ENCODE results near the gene TUBA4B.
"Not testable (repeated sequence)": the region's sequence is repeated elsewhere in the genome, so short reads cannot be mapped to it uniquely, and the experiment has no call there.

The TUBA4B gene

GRCh38 chr2:219278655-219279150 is 25.7 kb downstream of the TUBA4B start:
- no peak for DNase-seq

DNA sequence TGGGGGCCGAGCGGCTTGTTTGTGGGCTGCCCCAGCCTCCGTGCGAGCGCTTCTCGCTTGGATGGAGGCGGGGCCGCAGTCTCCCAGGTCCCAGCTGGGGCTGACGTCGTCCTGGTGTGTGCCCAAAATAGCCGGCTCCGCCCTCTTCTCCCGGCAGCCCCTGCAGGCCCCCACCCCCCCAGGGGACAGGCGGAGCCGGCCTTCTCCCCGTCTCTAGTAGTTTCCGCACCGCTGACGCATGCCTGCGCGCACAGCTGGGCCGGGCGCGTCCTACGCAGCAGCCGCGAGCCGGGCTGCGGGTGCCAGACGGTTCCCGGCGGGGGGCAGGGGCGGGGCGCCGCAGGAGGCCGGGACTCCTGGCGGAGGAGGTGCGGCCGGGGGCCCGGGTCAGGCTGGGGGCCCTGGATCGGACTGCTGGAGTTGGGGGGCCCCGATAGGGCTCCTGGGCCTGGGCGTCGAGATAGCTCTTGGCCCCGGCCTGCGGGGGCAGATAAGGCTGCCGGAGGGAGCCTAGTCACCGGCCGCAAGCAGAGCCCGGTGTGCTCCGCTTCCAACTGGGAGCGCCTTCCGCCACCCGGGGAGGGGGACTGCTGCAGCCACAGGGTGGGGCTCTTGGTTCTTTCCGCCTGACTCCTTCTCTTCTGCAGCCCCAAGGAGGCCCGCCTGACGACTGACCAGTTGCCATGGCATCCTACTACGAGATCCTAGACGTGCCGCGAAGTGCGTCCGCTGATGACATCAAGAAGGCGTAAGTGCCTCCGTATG is 26.3 kb downstream of the TUBA4B start, which contains the start of gene DNAJB2:
TSS of gene DNAJB2 (plus strand) at position 216 of the 765 bp plus-strand sequence. CDS start at position 684, 468 bp downstream.
- peak; percentile 100 for DNase-seq

GRCh38 chr2:219279916-219280516 is 27.0 kb downstream of the TUBA4B start:
- DNase-seq, result no peak

- no peak for DNase-seq
Observed at GRCh38 chr2:219280651-219281050, 27.6 kb downstream of the TUBA4B start.

DNA sequence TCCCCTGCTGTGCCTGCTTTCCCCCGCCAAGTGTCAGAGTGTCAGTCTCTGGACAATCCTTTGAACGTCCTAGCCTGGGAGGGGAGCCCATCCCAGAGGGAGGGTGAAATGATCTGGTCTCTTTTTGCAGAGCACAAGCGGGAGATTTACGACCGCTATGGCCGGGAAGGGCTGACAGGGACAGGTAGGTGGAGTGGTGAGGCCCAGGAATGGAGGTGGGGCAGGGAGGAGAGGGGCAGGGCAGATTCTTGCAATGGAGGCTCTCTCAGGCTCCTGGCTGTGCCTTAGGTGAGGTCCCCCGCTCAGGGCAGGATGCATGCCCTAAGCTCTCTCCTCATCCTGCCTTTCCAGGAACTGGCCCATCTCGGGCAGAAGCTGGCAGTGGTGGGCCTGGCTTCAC is 28.5 kb downstream of the TUBA4B start:
- DNase-seq, result no peak

DNA sequence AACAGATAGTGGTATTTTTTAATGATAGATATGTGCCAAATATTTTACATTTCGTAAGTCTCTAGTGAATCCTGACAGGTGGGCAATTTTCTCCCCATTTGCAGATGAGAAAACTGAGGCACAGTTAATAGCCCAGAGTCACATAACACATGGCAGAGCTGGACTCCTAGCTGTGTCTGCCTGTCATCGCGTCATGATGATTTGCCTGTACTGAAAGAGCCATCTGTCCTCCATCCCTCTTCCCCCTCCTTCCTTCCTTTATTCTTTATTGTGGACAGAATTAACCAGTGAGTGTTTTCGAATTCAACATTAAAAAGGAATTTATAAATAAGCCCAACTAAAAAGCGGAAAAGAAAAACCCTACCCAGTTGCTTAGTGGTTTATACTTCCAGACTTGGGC is 29.3 kb downstream of the TUBA4B start:
- DNase-seq, result no peak

DNA sequence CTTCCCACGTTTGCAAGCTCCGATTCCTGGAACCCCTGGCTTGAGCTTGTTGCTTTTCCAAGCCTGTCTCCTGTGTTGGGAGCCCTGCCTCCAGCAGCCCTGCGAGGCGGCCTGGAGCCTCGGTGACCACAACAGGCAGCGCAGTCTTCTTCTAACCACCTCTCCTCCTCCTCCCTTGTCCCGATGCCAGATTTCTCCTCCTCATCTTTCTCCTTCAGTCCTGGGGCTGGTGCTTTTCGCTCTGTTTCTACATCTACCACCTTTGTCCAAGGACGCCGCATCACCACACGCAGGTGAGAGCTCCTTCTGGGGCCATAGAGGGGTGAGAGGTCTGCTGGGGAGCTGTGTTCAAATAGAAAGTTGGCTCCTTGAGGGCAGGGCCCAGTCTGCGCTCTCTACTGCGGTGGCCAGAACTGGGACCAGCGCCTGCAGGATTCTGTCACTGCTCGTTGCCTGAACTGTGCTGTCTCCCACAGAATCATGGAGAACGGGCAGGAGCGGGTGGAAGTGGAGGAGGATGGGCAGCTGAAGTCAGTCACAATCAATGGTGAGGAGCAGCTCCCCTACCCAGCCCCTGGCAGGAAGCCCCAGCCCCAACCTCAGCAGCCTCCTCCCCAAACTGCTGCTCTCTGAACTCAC is 30.0 kb downstream of the TUBA4B start:
- no peak for DNase-seq

DNA sequence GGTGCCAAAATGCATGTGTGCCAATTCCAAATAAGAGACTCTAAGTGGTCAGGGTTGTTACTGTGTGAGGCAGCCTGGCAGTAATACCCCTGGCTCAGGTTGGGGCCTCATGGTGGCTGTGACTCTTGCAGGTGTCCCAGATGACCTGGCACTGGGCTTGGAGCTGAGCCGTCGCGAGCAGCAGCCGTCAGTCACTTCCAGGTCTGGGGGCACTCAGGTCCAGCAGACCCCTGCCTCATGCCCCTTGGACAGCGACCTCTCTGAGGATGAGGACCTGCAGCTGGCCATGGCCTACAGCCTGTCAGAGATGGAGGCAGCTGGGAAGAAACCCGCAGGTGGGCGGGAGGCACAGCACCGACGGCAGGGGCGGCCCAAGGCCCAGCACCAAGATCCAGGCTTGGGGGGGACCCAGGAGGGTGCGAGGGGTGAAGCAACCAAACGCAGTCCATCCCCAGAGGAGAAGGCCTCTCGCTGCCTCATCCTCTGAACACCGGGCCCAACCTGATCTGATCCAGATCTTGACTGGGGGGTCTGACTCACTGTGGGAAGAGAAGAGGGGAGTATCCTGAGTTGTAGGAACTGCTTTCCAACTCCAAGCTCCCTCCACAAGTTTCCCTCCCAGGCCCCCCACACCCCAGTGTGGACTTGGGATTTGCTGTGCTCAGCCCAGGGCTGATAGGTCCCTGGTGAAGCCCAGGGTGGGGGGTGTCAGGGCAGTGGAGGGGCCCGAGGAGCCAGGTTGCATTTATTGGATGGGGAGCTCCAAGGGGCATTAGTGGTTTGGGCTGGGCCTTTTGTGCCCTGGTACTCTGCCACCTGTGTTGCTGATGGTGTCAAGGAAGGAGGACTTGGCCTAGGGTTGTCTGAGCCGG is 31.7 kb downstream of the TUBA4B start:
- DNase-seq, result no peak

- DNase-seq, result no peak
Observed at GRCh38 chr2:219285373-219285735, 32.3 kb downstream of the TUBA4B start.

DNA sequence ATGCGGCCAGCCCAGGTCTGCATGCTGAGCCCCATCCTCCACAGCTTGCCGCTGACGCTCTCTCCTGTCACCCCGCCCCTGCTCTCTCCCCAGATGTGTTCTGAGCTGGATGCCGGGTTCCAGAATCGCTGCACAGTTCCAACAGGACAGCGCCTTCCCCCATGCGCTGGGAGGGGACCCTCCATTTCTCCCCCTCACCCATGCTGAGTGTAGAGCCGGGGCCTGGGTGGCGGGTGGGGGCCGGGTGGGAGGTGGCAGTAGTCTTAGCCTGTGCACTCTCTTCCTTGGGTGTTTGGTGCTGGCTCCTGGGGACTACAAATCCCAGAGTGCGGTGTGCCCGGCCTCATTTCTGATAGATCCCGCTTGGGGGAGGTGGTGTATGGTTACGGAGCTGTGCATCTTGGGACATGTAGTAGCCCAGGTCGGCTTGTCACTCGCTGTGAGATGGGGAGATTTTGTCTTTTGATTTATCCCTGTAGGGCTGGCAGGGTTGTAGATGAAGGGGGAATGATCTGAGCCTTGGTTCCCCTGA is 32.9 kb downstream of the TUBA4B start:
- DNase-seq, result peak; percentile 71

- no peak for DNase-seq
Observed at GRCh38 chr2:219286436-219287115, 33.5 kb downstream of the TUBA4B start.

DNA sequence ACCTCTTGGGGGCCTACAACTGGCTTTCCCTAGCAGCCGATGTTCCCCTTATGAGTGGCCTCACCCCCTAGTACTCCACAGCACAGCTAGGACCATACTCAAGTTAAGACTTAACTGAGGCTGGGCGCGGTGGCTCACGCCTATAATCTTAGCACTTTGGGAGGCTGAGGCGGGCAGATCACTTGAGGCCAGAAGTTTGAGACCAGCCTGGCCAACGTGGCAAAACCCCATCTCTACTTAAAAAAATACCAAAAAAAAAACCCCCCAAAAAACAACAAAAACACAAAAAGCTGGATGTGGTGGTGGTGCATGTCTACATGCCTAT is 34.0 kb downstream of the TUBA4B start:
- DNase-seq, result not testable (repeated sequence)

DNA sequence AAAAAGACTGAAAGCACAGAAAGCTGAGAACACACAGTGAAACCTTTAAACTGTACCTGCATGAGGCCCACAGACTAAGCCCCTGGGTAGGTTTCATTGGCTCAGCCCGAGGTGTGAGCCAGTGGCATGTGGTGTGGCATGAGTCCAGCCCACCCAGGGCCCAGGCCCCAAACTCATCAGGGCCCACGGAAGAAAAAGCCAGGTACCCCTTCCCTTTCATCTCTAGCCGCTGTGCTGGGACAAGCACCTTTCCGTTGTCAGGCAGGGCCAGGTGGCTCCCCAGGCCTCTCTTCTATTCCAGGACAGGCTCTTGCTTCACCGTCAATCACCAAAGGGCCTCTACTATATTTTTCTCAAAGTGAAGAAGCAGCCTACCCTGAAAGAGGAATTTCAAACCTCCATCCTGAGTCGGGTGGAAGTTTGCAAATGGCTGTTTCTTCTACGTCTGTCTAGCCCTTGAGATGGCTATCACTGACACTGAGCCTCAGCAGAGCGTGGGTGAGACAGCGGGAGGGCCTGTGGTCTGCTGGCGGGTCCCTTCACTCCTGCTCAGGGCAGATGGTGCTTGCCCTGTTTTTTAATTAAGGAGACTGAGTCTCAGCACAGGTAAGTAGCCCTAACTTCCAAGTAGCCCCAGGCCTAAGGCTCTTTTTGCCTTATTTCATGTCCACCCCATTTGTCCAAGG is 34.7 kb downstream of the TUBA4B start:
- no peak for DNase-seq

DNA sequence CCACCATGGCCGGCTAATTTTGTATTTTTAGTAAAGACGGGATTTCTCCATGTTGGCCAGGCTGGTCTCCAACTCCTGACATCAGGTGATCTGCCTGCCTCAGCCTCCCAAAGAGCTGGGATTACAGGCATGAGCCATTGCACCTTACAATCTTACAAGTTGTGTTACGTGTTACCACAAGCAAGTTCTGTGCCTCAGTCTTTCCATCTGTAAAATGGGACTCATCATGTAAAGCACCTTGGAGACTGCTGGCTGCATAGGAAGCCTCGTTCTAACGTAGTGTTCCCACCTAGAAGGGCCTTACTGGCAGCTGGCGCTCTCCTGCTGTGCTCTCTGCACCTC is 36.1 kb downstream of the TUBA4B start:
- no peak for DNase-seq

DNA sequence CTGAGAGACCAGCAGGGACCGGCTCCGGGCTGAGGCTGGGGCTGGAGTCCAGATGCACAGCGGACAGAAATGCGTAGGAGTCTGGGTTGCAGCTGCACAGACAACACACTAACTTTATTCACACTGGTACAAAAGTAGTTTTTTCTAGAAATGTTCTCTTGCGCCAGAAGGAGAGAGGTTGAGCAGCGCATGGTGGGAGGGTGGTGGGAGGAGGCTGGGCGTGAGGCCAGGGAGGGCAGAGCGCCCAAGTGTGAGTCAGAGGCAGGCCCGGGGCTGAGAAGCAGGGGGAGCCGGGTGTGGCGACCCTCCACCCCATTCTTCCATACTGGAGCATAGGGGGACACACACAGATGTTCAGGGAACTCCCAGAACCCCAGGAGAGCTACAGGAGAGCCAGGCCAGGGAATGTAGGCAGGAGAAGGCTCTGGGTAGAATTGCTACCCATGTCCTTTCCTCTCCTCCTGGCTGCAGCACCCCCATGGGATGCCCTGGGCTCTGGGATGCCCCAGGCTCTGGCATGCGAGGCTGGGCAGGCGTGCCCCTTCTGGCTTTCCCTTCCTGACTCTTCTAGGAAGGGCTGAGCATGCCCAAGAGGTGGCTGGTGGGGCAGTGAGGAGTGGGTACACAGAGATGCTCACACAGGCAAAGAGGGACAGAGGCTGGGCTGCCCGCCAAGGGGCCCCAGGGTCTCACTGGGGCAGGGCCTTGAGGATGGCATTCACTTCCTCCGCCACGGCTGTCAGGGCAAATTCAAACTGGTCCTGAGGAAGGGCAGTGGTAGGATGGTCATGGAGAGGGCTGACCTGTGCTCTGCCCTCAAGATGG is 36.7 kb downstream of the TUBA4B start:
- DNase-seq, result peak; percentile 85

- no peak for DNase-seq
Observed at GRCh38 chr2:219290381-219291171, 37.5 kb downstream of the TUBA4B start.

- DNase-seq, result no peak
Observed at GRCh38 chr2:219291394-219291793, 38.4 kb downstream of the TUBA4B start.

- DNase-seq, result no peak
Observed at GRCh38 chr2:219291910-219292490, 39.0 kb downstream of the TUBA4B start.

GRCh38 chr2:219292616-219293015 is 39.6 kb downstream of the TUBA4B start:
- no peak for DNase-seq
